SK-N-SH (cell line): ENCODE results near the gene SH2B2. TPM values are rescaled to one million over a fixed set of nuclear protein-coding genes. Genes with fewer than 3 reads are reported as not detected.

ENCODE experiments used
- CTCF ChIA-PET: fragments of 300-600, 350-600 bp; formaldehyde crosslinking; extraction: SDS; loops from one replicate; lab custom pipeline; 2021; lab: Yijun Ruan, JAX
- POLR2A ChIA-PET: fragments of 350-600 bp; sonication (Branson Sonifier 250); formaldehyde crosslinking; extraction: SDS; loops from one replicate; lab custom pipeline; 2020; ENCODE audit warnings: antibody characterized with exemption, inconsistent platforms; lab: Yijun Ruan, JAX
- DNase-seq: peaks from one replicate; pipeline ENCODE4 v3.0.0; 2012
- H2AFZ ChIP-seq: fragments of 200-600 bp; sonication (generic); 2 replicates; pipeline ENCODE4 v1.8.1; 2016; ENCODE audit warnings: antibody characterized with exemption, mild to moderate bottlenecking, low read depth
- H3F3A ChIP-seq: fragments of 200-600 bp; sonication (generic); replicated peaks from 2 replicates; pipeline ENCODE3; 2016; ENCODE audit warnings: antibody characterized with exemption, mild to moderate bottlenecking; ENCODE audit not compliant: insufficient read depth
- H3K27ac ChIP-seq, 2 experiments: fragments of 200-500 bp in 1 of 2; fragments of 200-600 bp in 1 of 2; sonication (Bioruptor generic) in 1 of 2; sonication (generic), shearing (Covaris generic) in 1 of 2; 2 replicates each; pipeline versions ENCODE4 v1.5.1 to v1.6.1; 2014 to 2016; ENCODE audit warnings: low read depth in 2 of 2, inconsistent platforms in 1 of 2, low read length in 1 of 2, mild to moderate bottlenecking in 1 of 2, mixed read lengths in 1 of 2
- H3K27me3 ChIP-seq: fragments of 200-600 bp; sonication (generic), shearing (Covaris generic); 2 replicates; pipeline ENCODE4 v1.6.1; 2016; ENCODE audit warnings: mixed run types; ENCODE audit not compliant: insufficient read depth
- H3K36me3 ChIP-seq, 2 experiments: fragments of 200-500 bp in 1 of 2; fragments of 200-600 bp in 1 of 2; sonication (Bioruptor generic) in 1 of 2; sonication (generic) in 1 of 2; replicated peaks in 1 of 2; 2 replicates each; pipeline versions ENCODE3 to v1.5.1; 2014 to 2016; ENCODE audit warnings: low read length in 1 of 2, mild to moderate bottlenecking in 1 of 2; ENCODE audit not compliant: insufficient read depth in 2 of 2, control insufficient read depth in 1 of 2
- H3K4me1 ChIP-seq, 2 experiments: fragments of 200-500 bp in 1 of 2; fragments of 200-600 bp in 1 of 2; sonication (Bioruptor generic) in 1 of 2; sonication (generic), shearing (Covaris generic) in 1 of 2; 2 replicates each; pipeline versions ENCODE4 v1.5.1 to v1.6.1; 2014 to 2016; ENCODE audit warnings: low read depth in 1 of 2, low read length in 1 of 2, mixed run types in 1 of 2; ENCODE audit not compliant: insufficient read depth in 2 of 2, control insufficient read depth in 1 of 2
- H3K4me2 ChIP-seq: fragments of 200-600 bp; sonication (generic), shearing (Covaris generic); 2 replicates; pipeline ENCODE4 v1.6.1; 2017; ENCODE audit warnings: mixed run types
- H3K4me3 ChIP-seq, 2 experiments: fragments of 200-500 bp in 1 of 2; fragments of 200-600 bp in 1 of 2; sonication (Bioruptor generic) in 1 of 2; sonication (generic), shearing (Covaris generic) in 1 of 2; 2 replicates each; pipeline versions ENCODE4 v1.5.1 to v1.8.1; 2014 to 2016; ENCODE audit warnings: low read depth in 2 of 2, inconsistent platforms in 1 of 2, low read length in 1 of 2, mild to moderate bottlenecking in 1 of 2, mixed read lengths in 1 of 2, moderate library complexity in 1 of 2
- H3K79me2 ChIP-seq: fragments of 200-600 bp; sonication (generic); 2 replicates; pipeline ENCODE4 v1.8.1; 2017; ENCODE audit warnings: mild to moderate bottlenecking; ENCODE audit not compliant: insufficient read depth
- H3K9ac ChIP-seq: fragments of 200-600 bp; sonication (generic); 2 replicates; pipeline ENCODE4 v1.6.1; 2017; ENCODE audit warnings: mixed run types
- H3K9me2 ChIP-seq: fragments of 200-600 bp; sonication (generic); 2 replicates; pipeline ENCODE4 v1.6.1; 2017; ENCODE audit warnings: mixed run types
- H3K9me3 ChIP-seq: fragments of 200-600 bp; sonication (generic); 2 replicates; pipeline ENCODE4 v1.6.1; 2017; ENCODE audit warnings: mixed run types, mild to moderate bottlenecking, moderate library complexity
- H4K20me1 ChIP-seq: fragments of 200-600 bp; sonication (generic); 2 replicates; pipeline ENCODE4 v1.6.1; 2017; ENCODE audit warnings: mild to moderate bottlenecking, mixed run types; ENCODE audit not compliant: insufficient read depth
- ELF1 ChIP-seq: IDR thresholded peaks from 2 replicates; pipeline ENCODE4 v1.4.0; 2012
- EZH2phosphoT487 ChIP-seq: fragments of 200-600 bp; sonication (generic); IDR thresholded peaks from 2 replicates; pipeline ENCODE4 v1.6.1; 2017; ENCODE audit warnings: low read depth, mixed run types, mild to moderate bottlenecking, antibody characterized with exemption, moderate library complexity, borderline replicate concordance
- FOSL2 ChIP-seq: IDR thresholded peaks from 2 replicates; pipeline ENCODE4 v1.4.0; 2012; ENCODE audit warnings: low read depth, mild to moderate bottlenecking, moderate library complexity, borderline replicate concordance
- FOXM1 ChIP-seq: IDR thresholded peaks from 2 replicates; pipeline ENCODE4 v1.4.0; 2012; ENCODE audit warnings: low read depth, mild to moderate bottlenecking
- JUND ChIP-seq: IDR thresholded peaks from 2 replicates; pipeline ENCODE4 v1.4.0; 2012
- MXI1 ChIP-seq: IDR thresholded peaks from 2 replicates; pipeline ENCODE4 v1.6.1; 2012; ENCODE audit warnings: mild to moderate bottlenecking, low read depth, low read length, improper control_type of control experiment
- NFIC ChIP-seq: IDR thresholded peaks from 2 replicates; pipeline ENCODE4 v1.4.0; 2012; ENCODE audit warnings: borderline replicate concordance
- POLR2AphosphoS5 ChIP-seq: IDR thresholded peaks from 2 replicates; pipeline ENCODE4 v1.6.1; 2012; ENCODE audit warnings: low read depth, low read length
- RAD21 ChIP-seq: IDR thresholded peaks from 2 replicates; pipeline ENCODE4 v1.6.1; 2012; ENCODE audit warnings: mild to moderate bottlenecking, low read length
- RCOR1 ChIP-seq: fragments of 150-350 bp; IDR thresholded peaks from 2 replicates; pipeline ENCODE4 v1.6.1; 2017; ENCODE audit warnings: antibody characterized with exemption, low read length
- TAF1 ChIP-seq: IDR thresholded peaks from 2 replicates; pipeline ENCODE4 v1.6.1; 2012; ENCODE audit warnings: low read depth, mild to moderate bottlenecking, low read length, moderate library complexity, borderline replicate concordance
- TEAD4 ChIP-seq: IDR thresholded peaks from 2 replicates; pipeline ENCODE4 v1.4.0; 2012; ENCODE audit warnings: mild to moderate bottlenecking, borderline replicate concordance; ENCODE audit not compliant: insufficient read depth
- USF1 ChIP-seq: IDR thresholded peaks from 2 replicates; pipeline ENCODE4 v1.4.0; 2012; ENCODE audit warnings: low read depth, borderline replicate concordance
- YY1 ChIP-seq: IDR thresholded peaks from 2 replicates; pipeline ENCODE4 v1.4.0; 2012; ENCODE audit warnings: low read depth, mild to moderate bottlenecking
- ZBTB33 ChIP-seq: IDR thresholded peaks from 2 replicates; pipeline ENCODE4 v1.4.0; 2012; ENCODE audit warnings: low read depth, borderline replicate concordance
- WGBS: methylation state at CpG from one replicate; pipeline ENCODE4 v1.1.6; 2017; ENCODE audit warnings: low lambda C conversion rate; 5-methylcytosine and 5-hydroxymethylcytosine counted together
- polyA plus RNA-seq, 3 experiments: library from polyadenylated mRNA; depleted of rRNA; stranded (reverse); fragments of >200 nt; gene quantifications; 2 replicates each; pipeline ENCODE4 v1.2.3, GENCODE V29; 2012
- TF ChIP-seq, protein P1 (sequence below): fragments of 200-600 bp; sonication (generic); IDR thresholded peaks from 2 replicates; pipeline ENCODE4 v1.6.1; 2017; ENCODE audit warnings: antibody characterized with exemption, mild to moderate bottlenecking, moderate library complexity

SH2B2 gene
- polyA plus RNA-seq, 1 of the 3 experiments (the other 2 are of a cell fraction): 4.7 TPM

DNA sequence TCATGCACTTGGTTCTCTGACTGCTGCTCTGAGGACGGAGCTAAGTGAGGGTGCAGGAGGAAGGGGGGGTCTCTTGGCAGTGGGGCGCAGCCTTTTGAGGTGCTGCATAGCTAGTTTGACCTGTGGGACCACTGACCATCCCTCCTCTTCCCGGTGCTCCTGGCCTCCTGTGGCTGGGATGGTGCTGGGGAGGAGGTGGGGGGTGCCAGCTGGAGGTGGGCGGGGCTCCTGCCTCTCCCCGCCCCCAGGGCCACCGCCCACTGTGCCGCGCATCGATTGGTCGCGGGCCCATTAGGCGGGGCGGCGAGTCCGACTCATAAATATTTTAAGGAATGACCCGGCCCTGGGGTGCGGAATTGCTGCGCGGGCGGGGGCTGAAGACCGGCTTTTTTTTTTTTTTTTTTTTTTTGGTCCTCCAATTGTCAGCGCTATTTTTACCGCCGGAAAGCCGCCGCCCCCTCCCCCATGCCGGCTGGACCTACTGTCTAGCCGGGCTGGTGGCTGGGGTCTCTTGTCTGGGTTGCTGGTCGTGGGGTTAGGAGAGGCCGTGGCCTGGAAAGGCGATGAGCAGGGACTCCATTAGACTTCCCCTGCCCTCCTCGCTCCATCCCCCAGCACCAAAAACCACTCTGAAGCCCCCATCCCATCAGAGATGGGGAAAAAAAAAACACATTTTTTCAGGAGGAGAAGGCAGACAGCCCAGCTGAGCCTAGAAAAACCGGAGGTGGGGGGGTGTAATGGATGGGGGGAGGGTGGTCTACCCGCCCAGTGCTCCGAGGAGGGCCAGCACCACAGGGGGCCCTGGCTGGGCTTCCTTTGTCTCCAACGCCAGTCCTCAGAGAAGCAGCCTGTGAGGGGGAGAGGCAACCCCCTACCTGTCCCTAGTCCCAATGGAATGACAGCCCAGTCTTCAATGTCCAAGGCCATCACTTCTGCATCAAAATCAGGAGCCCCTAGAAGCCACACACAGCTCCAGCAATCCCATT is 6.4 kb downstream of the SH2B2 start (continued):
- no peak for TF ChIP-seq ZBTB33

GRCh38 chr7:102294589-102294988 is 7.9 kb downstream of the SH2B2 start:
- H3K79me2 ChIP-seq: no peaks in the 10 kb centered on the region
- no peak for DNase-seq
- H3K9me2 ChIP-seq: no peaks in the 10 kb centered on the region
- peaks cover 0 to 2% of the 10 kb centered on the region in 2 experiments; a peak in 1 of 4 replicates for H3K4me1 ChIP-seq
- POLR2A ChIA-PET: no interaction called here
- 83% methylated on average over 2 of the region's 3 CpGs for WGBS
- CTCF ChIA-PET: interaction anchor here (1.0 to 2.3 kb wide), 3 partner anchors 12 to 96 kb away, joined by 3 to 7 read pairs (median 4); no protein-coding TSS in a partner anchor
- no peaks in the 10 kb centered on the region for H3F3A ChIP-seq
- no peaks in the 10 kb centered on the region for H3K9me3 ChIP-seq
- TF ChIP-seq TEAD4 (no peak), POLR2AphosphoS5 (no peak), EZH2phosphoT487 (no peak), ELF1 (no peak), ZBTB33 (no peak), NFIC (no peak), YY1 (no peak), TAF1 (no peak), JUND (no peak), MXI1 (no peak), FOSL2 (no peak), FOXM1 (no peak), RCOR1 (no peak), RAD21 (no peak), USF1 (no peak)
- TF ChIP-seq, protein P1, sequence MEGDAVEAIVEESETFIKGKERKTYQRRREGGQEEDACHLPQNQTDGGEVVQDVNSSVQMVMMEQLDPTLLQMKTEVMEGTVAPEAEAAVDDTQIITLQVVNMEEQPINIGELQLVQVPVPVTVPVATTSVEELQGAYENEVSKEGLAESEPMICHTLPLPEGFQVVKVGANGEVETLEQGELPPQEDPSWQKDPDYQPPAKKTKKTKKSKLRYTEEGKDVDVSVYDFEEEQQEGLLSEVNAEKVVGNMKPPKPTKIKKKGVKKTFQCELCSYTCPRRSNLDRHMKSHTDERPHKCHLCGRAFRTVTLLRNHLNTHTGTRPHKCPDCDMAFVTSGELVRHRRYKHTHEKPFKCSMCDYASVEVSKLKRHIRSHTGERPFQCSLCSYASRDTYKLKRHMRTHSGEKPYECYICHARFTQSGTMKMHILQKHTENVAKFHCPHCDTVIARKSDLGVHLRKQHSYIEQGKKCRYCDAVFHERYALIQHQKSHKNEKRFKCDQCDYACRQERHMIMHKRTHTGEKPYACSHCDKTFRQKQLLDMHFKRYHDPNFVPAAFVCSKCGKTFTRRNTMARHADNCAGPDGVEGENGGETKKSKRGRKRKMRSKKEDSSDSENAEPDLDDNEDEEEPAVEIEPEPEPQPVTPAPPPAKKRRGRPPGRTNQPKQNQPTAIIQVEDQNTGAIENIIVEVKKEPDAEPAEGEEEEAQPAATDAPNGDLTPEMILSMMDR: no peak
- TF ChIP-seq, all 33 proteins: peak for 0
- Histone ChIP-seq H3K4me2 (no peak overlapping the region), H4K20me1 (peaks cover 21% of the 10 kb centered on the region; the same call in 1 of the 2 replicates), H3K27ac (no peak overlapping the region), H3K9ac (no peak overlapping the region), H3K36me3 (no peaks in the 10 kb centered on the region), H2AFZ (no peak overlapping the region), H3K27me3 (no peaks in the 10 kb centered on the region), H3K4me3 (no peak overlapping the region)
